HG02610 (cell line): ENCODE data around the gene NPFFR1.

Experiments used
- ATAC-seq: cut with Tn5 transposase; IDR thresholded peaks from one replicate; pipeline ENCODE4 v1.9.1; 2021; ENCODE audit warnings: mild to moderate bottlenecking, moderate library complexity; ENCODE audit not compliant: unreplicated experiment

The NPFFR1 gene

GRCh38 chr10:70283445-70284399 is at the start of gene NPFFR1:
NPFFR1 (minus strand) TSS chr10:70284004; CDS start chr10:70283676, 328 bp downstream.
- ATAC-seq, result no peak

- no peak for ATAC-seq
These were observed 49.5 kb upstream of the NPFFR1 start for GRCh38 chr10:70333268-70333667.

- ATAC-seq, result no peak
These were observed 47.9 kb upstream of the NPFFR1 start for GRCh38 chr10:70331486-70332268.

GRCh38 chr10:70331160-70331485 is 47.3 kb upstream of the NPFFR1 start:
- no peak for ATAC-seq

- no peak for ATAC-seq
These were observed 46.9 kb upstream of the NPFFR1 start for GRCh38 chr10:70330671-70331070.

- no peak for ATAC-seq
These were observed 45.2 kb upstream of the NPFFR1 start for GRCh38 chr10:70328967-70329366.

GRCh38 chr10:70328018-70328417 is 44.2 kb upstream of the NPFFR1 start:
- ATAC-seq, result no peak

GRCh38 chr10:70324951-70325781 is 41.4 kb upstream of the NPFFR1 start:
- ATAC-seq, result no peak

- ATAC-seq, result peak; percentile 66
These were observed 40.6 kb upstream of the NPFFR1 start for GRCh38 chr10:70324339-70324861.

GRCh38 chr10:70323697-70324338 is 40.0 kb upstream of the NPFFR1 start:
- no peak for ATAC-seq

- ATAC-seq, result no peak
These were observed 39.4 kb upstream of the NPFFR1 start for GRCh38 chr10:70323138-70323696.

GRCh38 chr10:70321897-70322890 is 38.4 kb upstream of the NPFFR1 start:
- no peak for ATAC-seq

GRCh38 chr10:70321233-70321632 is 37.4 kb upstream of the NPFFR1 start:
- no peak for ATAC-seq

GRCh38 chr10:70320751-70321150 is 36.9 kb upstream of the NPFFR1 start:
- no peak for ATAC-seq

GRCh38 chr10:70319824-70320223 is 36.0 kb upstream of the NPFFR1 start:
- ATAC-seq, result no peak

- no peak for ATAC-seq
These were observed 35.4 kb upstream of the NPFFR1 start for GRCh38 chr10:70319183-70319582.

GRCh38 chr10:70317943-70318318 is 34.1 kb upstream of the NPFFR1 start:
- ATAC-seq, result no peak

GRCh38 chr10:70317272-70317942 is 33.6 kb upstream of the NPFFR1 start:
- no peak for ATAC-seq
